ENCODE results near the gene SPAG8.

Gene SPAG8

DNA sequence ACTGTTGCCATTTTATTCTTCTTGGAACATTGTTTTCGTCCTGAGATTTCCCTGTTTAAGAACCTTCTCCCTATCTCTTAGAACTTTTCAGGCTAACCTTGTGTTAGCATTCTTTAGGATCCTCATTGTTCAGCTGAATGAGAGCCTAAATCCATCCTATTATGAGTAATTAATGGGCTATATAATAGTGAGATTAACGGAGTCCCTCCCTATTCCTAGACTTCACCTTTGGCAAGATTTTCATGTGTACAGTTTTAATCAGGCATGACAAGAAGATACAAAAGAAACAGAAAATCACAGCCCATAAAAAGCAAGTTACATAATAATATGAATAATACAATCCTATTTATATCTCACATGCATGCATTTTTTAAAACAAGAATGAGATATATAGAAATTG is 48.9 kb downstream of the SPAG8 start:
- Histone ChIP-seq H3K4me3 (ENCODE audit: low read depth, low read length) (no peak overlapping the region), H3K27me3 (ENCODE audit: control insufficient read depth, insufficient read depth, low read length) (no peaks in the 10 kb centered on the region), H3K4me1 (ENCODE audit: control insufficient read depth, insufficient read depth, low read length) (peaks cover 5% of the 10 kb centered on the region), H3K9ac (ENCODE audit: low read depth, low read length) (no peak overlapping the region), H3K9me3 (ENCODE audit: control insufficient read depth, insufficient read depth, low read length) (no peaks in the 10 kb centered on the region), H3K36me3 (ENCODE audit: control insufficient read depth, insufficient read depth, low read length) (no peaks in the 10 kb centered on the region)

- H3K4me1 ChIP-seq (ENCODE audit: control insufficient read depth, insufficient read depth, low read length): peaks cover 5% of the 10 kb centered on the region
- H3K9ac ChIP-seq (ENCODE audit: low read depth, low read length): no peak overlapping the region
- no peaks in the 10 kb centered on the region for H3K27me3 ChIP-seq (ENCODE audit: control insufficient read depth, insufficient read depth, low read length)
- no peaks in the 10 kb centered on the region for H3K36me3 ChIP-seq (ENCODE audit: control insufficient read depth, insufficient read depth, low read length)
- H3K4me3 ChIP-seq (ENCODE audit: low read depth, low read length): no peak overlapping the region
- H3K9me3 ChIP-seq (ENCODE audit: control insufficient read depth, insufficient read depth, low read length): no peaks in the 10 kb centered on the region
These were observed 51.4 kb downstream of the SPAG8 start for GRCh38 chr9:35760651-35761050.

DNA sequence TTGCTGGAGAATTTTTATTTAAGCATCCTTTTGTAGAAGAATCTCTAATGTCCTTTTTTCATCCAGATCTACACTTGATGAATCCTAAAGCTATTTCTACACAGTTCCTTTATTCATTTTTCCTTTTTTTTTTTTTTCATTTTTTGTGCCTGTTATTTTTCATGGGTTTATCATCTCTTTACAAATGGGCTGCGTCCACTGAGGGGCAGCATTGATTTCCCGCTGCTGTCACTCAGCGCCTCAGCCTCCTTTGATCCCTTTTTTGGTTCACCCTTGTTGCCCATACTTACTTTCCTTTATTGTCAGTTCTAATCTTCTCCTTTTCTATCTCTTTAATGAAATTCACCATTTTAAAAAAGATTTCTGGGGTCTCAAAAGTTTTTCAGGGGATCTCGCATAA is 52.3 kb downstream of the SPAG8 start:
- peaks cover 5% of the 10 kb centered on the region for H3K4me1 ChIP-seq (ENCODE audit: control insufficient read depth, insufficient read depth, low read length)
- no peak overlapping the region for H3K4me3 ChIP-seq (ENCODE audit: low read depth, low read length)
- H3K9ac ChIP-seq (ENCODE audit: low read depth, low read length): no peak overlapping the region
- no peaks in the 10 kb centered on the region for H3K27me3 ChIP-seq (ENCODE audit: control insufficient read depth, insufficient read depth, low read length)
- H3K36me3 ChIP-seq (ENCODE audit: control insufficient read depth, insufficient read depth, low read length): no peaks in the 10 kb centered on the region
- no peaks in the 10 kb centered on the region for H3K9me3 ChIP-seq (ENCODE audit: control insufficient read depth, insufficient read depth, low read length)
